C4-2B (cell line): ENCODE results near the gene ATG4B.

Experiments
- ZFX ChIP-seq: fragments of 450-650 bp; IDR thresholded peaks from 2 replicates; pipeline ENCODE4 v1.6.1; 2017
- TF ChIP-seq, protein P1 (sequence below): fragments of 450-650 bp; conservative IDR thresholded peaks from 2 replicates; pipeline ENCODE4 v1.5.1; 2017; ENCODE audit warnings: mild to moderate bottlenecking

- TF ChIP-seq, protein P1, sequence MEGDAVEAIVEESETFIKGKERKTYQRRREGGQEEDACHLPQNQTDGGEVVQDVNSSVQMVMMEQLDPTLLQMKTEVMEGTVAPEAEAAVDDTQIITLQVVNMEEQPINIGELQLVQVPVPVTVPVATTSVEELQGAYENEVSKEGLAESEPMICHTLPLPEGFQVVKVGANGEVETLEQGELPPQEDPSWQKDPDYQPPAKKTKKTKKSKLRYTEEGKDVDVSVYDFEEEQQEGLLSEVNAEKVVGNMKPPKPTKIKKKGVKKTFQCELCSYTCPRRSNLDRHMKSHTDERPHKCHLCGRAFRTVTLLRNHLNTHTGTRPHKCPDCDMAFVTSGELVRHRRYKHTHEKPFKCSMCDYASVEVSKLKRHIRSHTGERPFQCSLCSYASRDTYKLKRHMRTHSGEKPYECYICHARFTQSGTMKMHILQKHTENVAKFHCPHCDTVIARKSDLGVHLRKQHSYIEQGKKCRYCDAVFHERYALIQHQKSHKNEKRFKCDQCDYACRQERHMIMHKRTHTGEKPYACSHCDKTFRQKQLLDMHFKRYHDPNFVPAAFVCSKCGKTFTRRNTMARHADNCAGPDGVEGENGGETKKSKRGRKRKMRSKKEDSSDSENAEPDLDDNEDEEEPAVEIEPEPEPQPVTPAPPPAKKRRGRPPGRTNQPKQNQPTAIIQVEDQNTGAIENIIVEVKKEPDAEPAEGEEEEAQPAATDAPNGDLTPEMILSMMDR, result no peak
- TF ChIP-seq ZFX, result no peak
Observed at GRCh38 chr2:241656190-241656741, 18.8 kb downstream of the ATG4B start.
